Transverse colon (tissue), 4 donors: ENCODE results near the gene LHFPL4.

Source experiments
- POLR2AphosphoS5 ChIP-seq, 3 donors: sonication (generic); formaldehyde crosslinking; IDR thresholded peaks; one replicate each; pipeline ENCODE4 v1.6.1; 2016; ENCODE audit warnings: antibody characterized with exemption in 3 of 3
- TF ChIP-seq, protein P1 (sequence below), 5 experiments: fragments of 200-600 bp in 3 of 5; fragments of 450-650 bp in 2 of 5; sonication (generic) in 3 of 5; IDR thresholded peaks; 1 replicate in 2 of 5; 2 replicates in 3 of 5; pipeline ENCODE4 v1.5.1; 2016 to 2017; ENCODE audit warnings: antibody characterized with exemption in 5 of 5, inconsistent platforms in 3 of 5, mild to moderate bottlenecking in 2 of 5, moderate library complexity in 1 of 5

DNA sequence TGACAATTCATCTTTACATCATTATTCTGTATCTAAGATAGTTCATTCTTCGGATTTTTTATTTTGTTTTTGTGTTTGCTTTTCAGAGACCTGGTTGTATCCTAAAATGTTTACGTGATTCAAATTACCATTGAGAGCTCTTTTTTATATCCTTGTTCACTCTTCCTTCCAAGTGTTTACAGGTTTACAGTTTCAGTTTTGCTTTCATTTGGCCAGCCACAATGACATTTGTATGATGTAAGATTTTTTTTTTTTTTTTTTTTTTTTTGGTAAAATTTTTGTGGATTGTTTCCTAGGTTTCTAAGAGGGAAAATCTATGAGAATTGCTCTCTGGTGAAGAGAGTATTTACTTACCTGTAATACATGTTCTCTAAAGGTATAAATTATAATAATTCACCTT lies 101.2 kb downstream of the LHFPL4 start:
- TF ChIP-seq POLR2AphosphoS5 (IDR thresholded peaks at IDR 0.05): no peak
- TF ChIP-seq, protein P1, sequence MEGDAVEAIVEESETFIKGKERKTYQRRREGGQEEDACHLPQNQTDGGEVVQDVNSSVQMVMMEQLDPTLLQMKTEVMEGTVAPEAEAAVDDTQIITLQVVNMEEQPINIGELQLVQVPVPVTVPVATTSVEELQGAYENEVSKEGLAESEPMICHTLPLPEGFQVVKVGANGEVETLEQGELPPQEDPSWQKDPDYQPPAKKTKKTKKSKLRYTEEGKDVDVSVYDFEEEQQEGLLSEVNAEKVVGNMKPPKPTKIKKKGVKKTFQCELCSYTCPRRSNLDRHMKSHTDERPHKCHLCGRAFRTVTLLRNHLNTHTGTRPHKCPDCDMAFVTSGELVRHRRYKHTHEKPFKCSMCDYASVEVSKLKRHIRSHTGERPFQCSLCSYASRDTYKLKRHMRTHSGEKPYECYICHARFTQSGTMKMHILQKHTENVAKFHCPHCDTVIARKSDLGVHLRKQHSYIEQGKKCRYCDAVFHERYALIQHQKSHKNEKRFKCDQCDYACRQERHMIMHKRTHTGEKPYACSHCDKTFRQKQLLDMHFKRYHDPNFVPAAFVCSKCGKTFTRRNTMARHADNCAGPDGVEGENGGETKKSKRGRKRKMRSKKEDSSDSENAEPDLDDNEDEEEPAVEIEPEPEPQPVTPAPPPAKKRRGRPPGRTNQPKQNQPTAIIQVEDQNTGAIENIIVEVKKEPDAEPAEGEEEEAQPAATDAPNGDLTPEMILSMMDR (IDR thresholded peaks at IDR 0.05): no peak
